ENCODE results near the gene NFIC. TPM values are rescaled to one million over a fixed set of nuclear protein-coding genes. Genes with fewer than 3 reads are reported as not detected.
"Not testable (repeated sequence)": the region's sequence is repeated elsewhere in the genome, so short reads cannot be mapped to it uniquely, and the experiment has no call there.

The NFIC gene
- polyA plus RNA-seq, 3 donors = 16.2 to 20.4 (median 19.4) TPM

GRCh38 chr19:3413796-3414327 lies 47.5 kb downstream of the NFIC start:
- DNase-seq (ENCODE audit: low read depth in 3 of 3, low spot score in 2 of 3) = no peak

- no peak for DNase-seq (ENCODE audit: low read depth in 3 of 3, low spot score in 2 of 3)
These were observed 49.3 kb downstream of the NFIC start for GRCh38 chr19:3415695-3416094.

GRCh38 chr19:3420244-3420755 lies 53.9 kb downstream of the NFIC start:
- no peak for DNase-seq (ENCODE audit: low read depth in 3 of 3, low spot score in 2 of 3)

GRCh38 chr19:3420909-3421619 lies 54.7 kb downstream of the NFIC start:
- no peak for DNase-seq (ENCODE audit: low read depth in 3 of 3, low spot score in 2 of 3)

- not testable (repeated sequence) for DNase-seq (ENCODE audit: low read depth in 3 of 3, low spot score in 2 of 3)
These were observed 55.3 kb downstream of the NFIC start for GRCh38 chr19:3421656-3422055.

- no peak for DNase-seq (ENCODE audit: low read depth in 3 of 3, low spot score in 2 of 3)
These were observed 56.9 kb downstream of the NFIC start for GRCh38 chr19:3423183-3423829.

GRCh38 chr19:3426433-3426832 lies 60.0 kb downstream of the NFIC start:
- no peak for DNase-seq (ENCODE audit: low read depth in 3 of 3, low spot score in 2 of 3)

- not testable (repeated sequence) for DNase-seq (ENCODE audit: low read depth in 3 of 3, low spot score in 2 of 3)
These were observed 63.9 kb downstream of the NFIC start for GRCh38 chr19:3430366-3430680.

GRCh38 chr19:3431760-3432397 lies 65.5 kb downstream of the NFIC start:
- DNase-seq (ENCODE audit: low read depth in 3 of 3, low spot score in 2 of 3) = no peak

- no peak for DNase-seq (ENCODE audit: low read depth in 3 of 3, low spot score in 2 of 3)
These were observed 66.9 kb downstream of the NFIC start for GRCh38 chr19:3433313-3433712.

- no peak for DNase-seq (ENCODE audit: low read depth in 3 of 3, low spot score in 2 of 3)
These were observed 67.6 kb downstream of the NFIC start for GRCh38 chr19:3433805-3434540.

GRCh38 chr19:3434630-3435553 lies 68.5 kb downstream of the NFIC start:
- DNase-seq (ENCODE audit: low read depth in 3 of 3, low spot score in 2 of 3) = peak; percentile 88 to 90 (median 89)

GRCh38 chr19:3440082-3440481 lies 73.7 kb downstream of the NFIC start:
- DNase-seq (ENCODE audit: low read depth in 3 of 3, low spot score in 2 of 3) = no peak

- no peak for DNase-seq (ENCODE audit: low read depth in 3 of 3, low spot score in 2 of 3)
These were observed 75.0 kb downstream of the NFIC start for GRCh38 chr19:3441089-3441985.

- DNase-seq (ENCODE audit: low read depth in 3 of 3, low spot score in 2 of 3) = no peak
These were observed 75.6 kb downstream of the NFIC start for GRCh38 chr19:3441986-3442329.

GRCh38 chr19:3442487-3443071 lies 76.2 kb downstream of the NFIC start:
- DNase-seq (ENCODE audit: low read depth in 3 of 3, low spot score in 2 of 3) = no peak

- DNase-seq (ENCODE audit: low read depth in 3 of 3, low spot score in 2 of 3) = no peak
These were observed 77.7 kb downstream of the NFIC start for GRCh38 chr19:3443840-3444694.
